ENCODE measurements around the gene PFN3.

The PFN3 gene

DNA sequence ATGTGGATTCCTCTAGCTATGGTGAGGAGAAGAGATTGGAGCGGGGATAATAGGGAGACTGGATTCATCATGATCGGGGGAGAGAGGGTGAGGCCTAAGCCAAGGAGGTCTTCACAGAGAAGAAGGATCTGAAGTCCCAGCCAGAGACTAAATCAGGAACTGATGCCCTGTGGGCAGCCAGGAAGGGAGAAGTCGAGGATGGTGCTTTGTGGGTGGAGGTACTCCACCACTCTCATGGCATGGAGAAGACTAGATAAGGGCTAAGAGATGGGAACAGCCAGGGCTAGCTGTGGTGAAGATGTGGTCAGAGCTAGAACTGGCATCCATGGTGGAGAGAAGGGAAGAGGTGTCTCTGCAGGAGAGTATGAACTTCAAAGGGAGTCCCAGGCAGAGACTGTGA, 45.8 kb downstream of the PFN3 start:
- Histone ChIP-seq H3K27ac (ENCODE audit: low read length) (no peak overlapping the region), H3K4me3 (ENCODE audit: low read depth in 1 of 2, low read length in 2 of 2) (no peak overlapping the region), H3K79me2 (ENCODE audit: insufficient read depth, low read length) (peaks cover 17% of the 10 kb centered on the region), H2AFZ (ENCODE audit: low read depth, low read length) (no peak overlapping the region), H3K9me3 (ENCODE audit: insufficient read depth, low read length, severe bottlenecking) (no peaks in the 10 kb centered on the region), H3K36me3 (ENCODE audit: insufficient read depth, low read length) (peaks cover 10% of the 10 kb centered on the region), H3K9ac (ENCODE audit: low read depth, low read length) (no peak overlapping the region), H3K27me3 (ENCODE audit: insufficient read depth, low read length, poor library complexity) (no peaks in the 10 kb centered on the region), H3K4me2 (ENCODE audit: insufficient read depth, low read length) (no peak overlapping the region), H3K4me1 (ENCODE audit: insufficient read depth, low read length) (peaks cover 46% of the 10 kb centered on the region), H4K20me1 (ENCODE audit: insufficient read depth, low read length) (peaks cover 11% of the 10 kb centered on the region)
- DNase-seq (no peak), ATAC-seq (ENCODE audit: insufficient read depth, low read depth) (no peak)
- TF ChIP-seq EZH2 (IDR thresholded peaks at IDR 0.05; ENCODE audit: borderline replicate concordance, low read depth, low read length, severe bottlenecking): no peak
- TF ChIP-seq, protein P1, sequence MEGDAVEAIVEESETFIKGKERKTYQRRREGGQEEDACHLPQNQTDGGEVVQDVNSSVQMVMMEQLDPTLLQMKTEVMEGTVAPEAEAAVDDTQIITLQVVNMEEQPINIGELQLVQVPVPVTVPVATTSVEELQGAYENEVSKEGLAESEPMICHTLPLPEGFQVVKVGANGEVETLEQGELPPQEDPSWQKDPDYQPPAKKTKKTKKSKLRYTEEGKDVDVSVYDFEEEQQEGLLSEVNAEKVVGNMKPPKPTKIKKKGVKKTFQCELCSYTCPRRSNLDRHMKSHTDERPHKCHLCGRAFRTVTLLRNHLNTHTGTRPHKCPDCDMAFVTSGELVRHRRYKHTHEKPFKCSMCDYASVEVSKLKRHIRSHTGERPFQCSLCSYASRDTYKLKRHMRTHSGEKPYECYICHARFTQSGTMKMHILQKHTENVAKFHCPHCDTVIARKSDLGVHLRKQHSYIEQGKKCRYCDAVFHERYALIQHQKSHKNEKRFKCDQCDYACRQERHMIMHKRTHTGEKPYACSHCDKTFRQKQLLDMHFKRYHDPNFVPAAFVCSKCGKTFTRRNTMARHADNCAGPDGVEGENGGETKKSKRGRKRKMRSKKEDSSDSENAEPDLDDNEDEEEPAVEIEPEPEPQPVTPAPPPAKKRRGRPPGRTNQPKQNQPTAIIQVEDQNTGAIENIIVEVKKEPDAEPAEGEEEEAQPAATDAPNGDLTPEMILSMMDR (IDR thresholded peaks at IDR 0.05; ENCODE audit: borderline replicate concordance, extremely low read depth, low read length, poor library complexity, severe bottlenecking): no peak

DNA sequence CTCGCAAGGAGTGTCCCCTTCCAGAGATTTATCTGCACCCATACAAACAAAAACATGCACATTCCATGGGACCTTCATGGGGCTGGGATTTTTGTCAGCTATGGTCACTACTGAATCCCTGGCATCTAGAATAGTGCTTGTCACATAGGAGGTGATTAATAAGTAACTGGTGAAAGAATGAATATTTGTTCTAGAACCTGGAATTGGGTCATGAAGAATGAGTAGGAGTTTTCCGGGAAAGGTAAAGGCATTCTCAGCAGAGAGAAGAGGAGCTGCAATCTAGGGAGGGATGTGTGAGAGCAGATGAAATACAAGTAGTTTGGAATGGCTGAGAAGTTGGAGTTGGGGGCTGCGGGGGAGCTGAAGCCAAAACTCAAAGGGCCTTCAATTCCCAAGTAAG, 46.2 kb downstream of the PFN3 start:
- Histone ChIP-seq H4K20me1 (ENCODE audit: insufficient read depth, low read length) (peaks cover 11% of the 10 kb centered on the region), H2AFZ (ENCODE audit: low read depth, low read length) (no peak overlapping the region), H3K9ac (ENCODE audit: low read depth, low read length) (no peak overlapping the region), H3K27me3 (ENCODE audit: insufficient read depth, low read length, poor library complexity) (no peaks in the 10 kb centered on the region), H3K36me3 (ENCODE audit: insufficient read depth, low read length) (peaks cover 15% of the 10 kb centered on the region), H3K4me2 (ENCODE audit: insufficient read depth, low read length) (no peak overlapping the region), H3K4me1 (ENCODE audit: insufficient read depth, low read length) (peaks cover 50% of the 10 kb centered on the region), H3K27ac (ENCODE audit: low read length) (no peak overlapping the region), H3K9me3 (ENCODE audit: insufficient read depth, low read length, severe bottlenecking) (no peaks in the 10 kb centered on the region), H3K4me3 (ENCODE audit: low read depth in 1 of 2, low read length in 2 of 2) (no peak overlapping the region), H3K79me2 (ENCODE audit: insufficient read depth, low read length) (peaks cover 22% of the 10 kb centered on the region)
- ATAC-seq (ENCODE audit: insufficient read depth, low read depth) (no peak), DNase-seq (no peak)
- TF ChIP-seq EZH2 (IDR thresholded peaks at IDR 0.05; ENCODE audit: borderline replicate concordance, low read depth, low read length, severe bottlenecking): no peak
- TF ChIP-seq, protein P1 (IDR thresholded peaks at IDR 0.05; ENCODE audit: borderline replicate concordance, extremely low read depth, low read length, poor library complexity, severe bottlenecking): no peak

DNA sequence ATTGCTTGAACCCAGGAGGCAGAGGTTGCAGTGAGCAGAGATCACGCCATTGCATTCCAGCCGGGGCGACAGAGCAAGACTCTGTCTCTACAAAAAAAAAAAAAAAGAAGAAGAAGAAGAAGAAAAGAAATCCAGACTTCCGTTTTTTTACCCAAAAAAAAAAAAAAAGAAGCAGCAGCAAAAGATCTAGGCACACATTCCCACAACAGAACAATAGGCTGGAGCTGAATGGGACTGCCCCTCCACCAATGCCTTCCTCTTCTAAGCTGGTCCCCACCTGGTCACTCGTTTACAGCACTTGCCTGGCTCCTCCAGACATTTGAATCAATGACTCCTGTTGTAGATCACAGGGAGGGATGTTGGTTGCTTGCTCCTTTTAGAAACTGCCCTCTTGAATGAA, 47.4 kb downstream of the PFN3 start:
- no peak for DNase-seq
- no peak overlapping the region for H3K27ac ChIP-seq (ENCODE audit: low read length)
- no peak overlapping the region for H2AFZ ChIP-seq (ENCODE audit: low read depth, low read length)
- H3K9ac ChIP-seq (ENCODE audit: low read depth, low read length): no peak overlapping the region
- H3K36me3 ChIP-seq (ENCODE audit: insufficient read depth, low read length): peaks cover 20% of the 10 kb centered on the region
- H4K20me1 ChIP-seq (ENCODE audit: insufficient read depth, low read length): peaks cover 11% of the 10 kb centered on the region
- H3K79me2 ChIP-seq (ENCODE audit: insufficient read depth, low read length): peaks cover 33% of the 10 kb centered on the region
- no peaks in the 10 kb centered on the region for H3K27me3 ChIP-seq (ENCODE audit: insufficient read depth, low read length, poor library complexity)
- no peak overlapping the region for H3K4me3 ChIP-seq (ENCODE audit: low read depth in 1 of 2, low read length in 2 of 2)
- H3K4me1 ChIP-seq (ENCODE audit: insufficient read depth, low read length): peaks cover 49% of the 10 kb centered on the region
- no peak overlapping the region for H3K4me2 ChIP-seq (ENCODE audit: insufficient read depth, low read length)
- no peak for ATAC-seq (ENCODE audit: insufficient read depth, low read depth)
- H3K9me3 ChIP-seq (ENCODE audit: insufficient read depth, low read length, severe bottlenecking): no peaks in the 10 kb centered on the region
- TF ChIP-seq EZH2 (IDR thresholded peaks at IDR 0.05; ENCODE audit: borderline replicate concordance, low read depth, low read length, severe bottlenecking): no peak
- TF ChIP-seq, protein P1 (IDR thresholded peaks at IDR 0.05; ENCODE audit: borderline replicate concordance, extremely low read depth, low read length, poor library complexity, severe bottlenecking): no peak
